ENCODE data around the gene XYLT1. TPM values are rescaled to one million over a fixed set of nuclear protein-coding genes. Genes with fewer than 3 reads are reported as not detected.

Gene XYLT1
- polyA plus RNA-seq, 1 donor (not counting 4 experiments of a cell fraction or from before 2014, with no cell fraction given), result 4.4 TPM

- H3K9me1 ChIP-seq (ENCODE audit: control insufficient read depth, extremely low read depth, insufficient read depth, low read length), result no peaks in the 10 kb centered on the region
- no peak overlapping the region for H3K9ac ChIP-seq (ENCODE audit: control insufficient read depth, extremely low read depth, insufficient read depth, low read length)
- no peaks in the 10 kb centered on the region for H3K79me2 ChIP-seq (ENCODE audit: control insufficient read depth, insufficient read depth, low read length)
- no peak overlapping the region for H3K4me3 ChIP-seq (ENCODE audit: control insufficient read depth in 2 of 3, extremely low read depth in 1 of 3, insufficient read depth in 2 of 3, low read depth in 1 of 3, low read length in 3 of 3)
- no peaks in the 10 kb centered on the region for H3K36me3 ChIP-seq (ENCODE audit: control insufficient read depth in 2 of 2, extremely low read depth in 1 of 2, insufficient read depth in 2 of 2, low read length in 2 of 2)
- no peaks in the 10 kb centered on the region for H3K4me1 ChIP-seq (ENCODE audit: control insufficient read depth, extremely low read depth, insufficient read depth, low read length)
- no peak overlapping the region for H3K4me2 ChIP-seq (ENCODE audit: control insufficient read depth, extremely low read depth, insufficient read depth, low read depth, low read length)
- H3K9me3 ChIP-seq (ENCODE audit: control insufficient read depth, low read depth, low read length), result no peaks in the 10 kb centered on the region
- no peaks in the 10 kb centered on the region for H3K27me3 ChIP-seq (ENCODE audit: control insufficient read depth, extremely low read depth, insufficient read depth, low read length)
- TF ChIP-seq CTCF (optimal IDR thresholded peaks at IDR 0.05 in 1 of 3, IDR thresholded peaks at IDR 0.05 in 1 of 3, conservative IDR thresholded peaks at IDR 0.05 in 1 of 3; ENCODE audit: extremely low read depth in 1 of 3, insufficient read depth in 2 of 3, low read length in 3 of 3) (peak in 2 of 3 experiments; percentile 6 to 15), EZH2 (IDR thresholded peaks at IDR 0.05; ENCODE audit: low read length) (no peak)
- DNase-seq (ENCODE audit: low read depth, low spot score) (no peak), FAIRE-seq (no peak)
- dilution Hi-C loops (cut with MboI; ENCODE audit: extremely low pct_ligation_motif_present, low sequenced_read_pairs), result no loop called here
- no peak overlapping the region for H2AFZ ChIP-seq (ENCODE audit: control insufficient read depth, low read length)
- no peaks in the 10 kb centered on the region for H4K20me1 ChIP-seq (ENCODE audit: control insufficient read depth, extremely low read depth, insufficient read depth, low read length)
- no peak overlapping the region for H3K27ac ChIP-seq (ENCODE audit: control insufficient read depth, insufficient read depth, low read length)
Measured at GRCh38 chr16:17331991-17332390, 138.8 kb downstream of the XYLT1 start.

- Histone ChIP-seq H3K9me3 (ENCODE audit: control insufficient read depth, low read depth, low read length) (no peaks in the 10 kb centered on the region), H3K27ac (ENCODE audit: control insufficient read depth, insufficient read depth, low read length) (no peak overlapping the region), H3K4me1 (ENCODE audit: control insufficient read depth, extremely low read depth, insufficient read depth, low read length) (peaks cover 1% of the 10 kb centered on the region), H3K9ac (ENCODE audit: control insufficient read depth, extremely low read depth, insufficient read depth, low read length) (no peak overlapping the region), H3K27me3 (ENCODE audit: control insufficient read depth, extremely low read depth, insufficient read depth, low read length) (no peaks in the 10 kb centered on the region), H3K36me3 (ENCODE audit: control insufficient read depth in 2 of 2, extremely low read depth in 1 of 2, insufficient read depth in 2 of 2, low read length in 2 of 2) (no peaks in the 10 kb centered on the region), H3K4me2 (ENCODE audit: control insufficient read depth, extremely low read depth, insufficient read depth, low read depth, low read length) (no peak overlapping the region), H3K79me2 (ENCODE audit: control insufficient read depth, insufficient read depth, low read length) (no peaks in the 10 kb centered on the region), H2AFZ (ENCODE audit: control insufficient read depth, low read length) (no peak overlapping the region), H3K9me1 (ENCODE audit: control insufficient read depth, extremely low read depth, insufficient read depth, low read length) (no peaks in the 10 kb centered on the region), H3K4me3 (ENCODE audit: control insufficient read depth in 2 of 3, extremely low read depth in 1 of 3, insufficient read depth in 2 of 3, low read depth in 1 of 3, low read length in 3 of 3) (no peak overlapping the region), H4K20me1 (ENCODE audit: control insufficient read depth, extremely low read depth, insufficient read depth, low read length) (no peaks in the 10 kb centered on the region)
- FAIRE-seq (no peak), DNase-seq (ENCODE audit: low read depth, low spot score) (no peak)
- dilution Hi-C loops (cut with MboI; ENCODE audit: extremely low pct_ligation_motif_present, low sequenced_read_pairs), result no loop called here
- TF ChIP-seq CTCF (optimal IDR thresholded peaks at IDR 0.05 in 1 of 3, IDR thresholded peaks at IDR 0.05 in 1 of 3, conservative IDR thresholded peaks at IDR 0.05 in 1 of 3; ENCODE audit: extremely low read depth in 1 of 3, insufficient read depth in 2 of 3, low read length in 3 of 3), result no peak
- TF ChIP-seq EZH2 (IDR thresholded peaks at IDR 0.05; ENCODE audit: low read length), result no peak
Measured at GRCh38 chr16:17331071-17331607, 139.6 kb downstream of the XYLT1 start.
